ENCODE results near the gene CLTRN. TPM values are rescaled to one million over a fixed set of nuclear protein-coding genes. Genes with fewer than 3 reads are reported as not detected.
"Not testable (repeated sequence)": the region's sequence is repeated elsewhere in the genome, so short reads cannot be mapped to it uniquely, and the experiment has no call there.

The CLTRN gene, protein sequence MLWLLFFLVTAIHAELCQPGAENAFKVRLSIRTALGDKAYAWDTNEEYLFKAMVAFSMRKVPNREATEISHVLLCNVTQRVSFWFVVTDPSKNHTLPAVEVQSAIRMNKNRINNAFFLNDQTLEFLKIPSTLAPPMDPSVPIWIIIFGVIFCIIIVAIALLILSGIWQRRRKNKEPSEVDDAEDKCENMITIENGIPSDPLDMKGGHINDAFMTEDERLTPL
- under 1 TPM in 2 of 4 donors, not detected in 2; 0.48 to 0.51 TPM for total RNA-seq

DNA sequence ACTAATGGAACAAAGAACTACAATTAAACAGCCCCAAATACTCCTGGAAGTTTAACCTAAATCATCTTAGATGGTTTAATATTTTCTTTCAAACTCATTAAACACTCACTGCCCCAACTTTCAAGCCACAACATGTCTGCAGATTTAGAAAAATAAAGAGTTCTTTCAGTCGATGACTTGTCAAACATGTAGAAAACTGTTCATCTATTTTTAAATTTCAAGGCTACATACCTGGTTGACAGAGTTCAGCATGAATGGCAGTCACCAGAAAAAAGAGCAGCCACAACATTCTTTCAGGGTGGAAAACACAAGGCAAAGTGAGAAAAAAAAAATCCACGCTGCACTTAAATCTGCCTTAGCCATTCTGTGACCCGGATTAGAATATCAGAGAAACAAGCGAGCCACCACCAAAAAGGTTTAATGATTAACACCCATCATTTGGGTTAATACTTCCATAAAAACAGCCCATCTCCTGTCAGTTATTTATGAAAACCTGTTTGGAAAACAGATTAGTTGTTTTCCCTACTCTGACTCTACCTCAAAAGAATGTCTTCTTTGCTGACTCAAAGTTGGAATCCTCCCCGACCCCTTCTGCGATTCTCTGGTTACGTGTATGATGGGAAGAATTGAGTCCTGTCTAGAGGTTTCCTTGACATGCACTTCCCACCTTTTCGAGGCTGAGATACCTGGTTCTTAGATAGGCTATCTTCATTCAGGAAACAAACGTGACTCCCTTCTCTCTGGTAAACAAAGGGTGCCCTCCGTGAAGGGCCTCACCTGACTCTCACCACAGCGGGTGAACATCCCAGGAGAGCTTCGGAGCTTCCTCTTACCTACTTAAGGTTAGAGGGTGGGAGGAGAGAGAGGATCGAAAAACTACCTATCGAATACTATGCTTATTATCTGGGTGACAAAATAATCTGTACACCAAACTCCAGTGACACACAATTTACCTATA, at the start of gene CLTRN:
Gene CLTRN (minus strand): TSS at position 319 of the 958 bp plus-strand sequence. CDS start 30 bp downstream, at position 289.
- Histone ChIP-seq H3K9me3 (no peaks in the 10 kb centered on the region), H3K36me3 (no peaks in the 10 kb centered on the region), H3K4me1 (no peaks in the 10 kb centered on the region), H3K27me3 (no peaks in the 10 kb centered on the region), H3K27ac (no peak within 1 kb of the TSS), H3K4me3 (no peak within 1 kb of the TSS)
- no peak for DNase-seq (ENCODE audit: low spot score in 2 of 2)
- 43% methylated on average over 14 of the region's 14 CpGs for WGBS
- no peak for TF ChIP-seq POLR2A (IDR thresholded peaks at IDR 0.05)
- TF ChIP-seq, protein P1, sequence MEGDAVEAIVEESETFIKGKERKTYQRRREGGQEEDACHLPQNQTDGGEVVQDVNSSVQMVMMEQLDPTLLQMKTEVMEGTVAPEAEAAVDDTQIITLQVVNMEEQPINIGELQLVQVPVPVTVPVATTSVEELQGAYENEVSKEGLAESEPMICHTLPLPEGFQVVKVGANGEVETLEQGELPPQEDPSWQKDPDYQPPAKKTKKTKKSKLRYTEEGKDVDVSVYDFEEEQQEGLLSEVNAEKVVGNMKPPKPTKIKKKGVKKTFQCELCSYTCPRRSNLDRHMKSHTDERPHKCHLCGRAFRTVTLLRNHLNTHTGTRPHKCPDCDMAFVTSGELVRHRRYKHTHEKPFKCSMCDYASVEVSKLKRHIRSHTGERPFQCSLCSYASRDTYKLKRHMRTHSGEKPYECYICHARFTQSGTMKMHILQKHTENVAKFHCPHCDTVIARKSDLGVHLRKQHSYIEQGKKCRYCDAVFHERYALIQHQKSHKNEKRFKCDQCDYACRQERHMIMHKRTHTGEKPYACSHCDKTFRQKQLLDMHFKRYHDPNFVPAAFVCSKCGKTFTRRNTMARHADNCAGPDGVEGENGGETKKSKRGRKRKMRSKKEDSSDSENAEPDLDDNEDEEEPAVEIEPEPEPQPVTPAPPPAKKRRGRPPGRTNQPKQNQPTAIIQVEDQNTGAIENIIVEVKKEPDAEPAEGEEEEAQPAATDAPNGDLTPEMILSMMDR (IDR thresholded peaks at IDR 0.05), result no peak
- TF ChIP-seq EP300 (IDR thresholded peaks at IDR 0.05), result no peak
- TF ChIP-seq POLR2AphosphoS5 (IDR thresholded peaks at IDR 0.05), result no peak

DNA sequence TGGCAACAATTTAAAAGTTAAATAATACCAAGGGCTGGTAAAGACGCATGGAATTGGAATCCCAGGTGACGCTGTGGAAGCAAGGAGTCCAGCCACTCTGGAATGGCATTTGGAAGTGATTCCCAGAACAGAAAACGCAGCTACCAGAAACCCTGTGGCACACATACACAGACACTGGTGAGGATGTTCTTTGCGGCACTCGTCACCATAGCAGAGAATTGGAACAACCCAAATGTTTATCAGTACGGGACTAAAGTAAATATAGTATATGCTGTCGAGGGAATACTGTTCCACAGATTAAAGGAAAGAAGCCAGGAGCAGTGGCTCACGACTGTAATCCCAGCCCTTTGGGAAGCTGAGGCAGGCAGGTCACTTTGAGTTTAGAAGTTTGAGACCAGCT, 39.7 kb upstream of the CLTRN start:
- 97% methylated on average over 6 of the region's 8 CpGs for WGBS
- H3K9me3 ChIP-seq; H3K27me3 ChIP-seq; H3K36me3 ChIP-seq; H3K4me3 ChIP-seq; H3K27ac ChIP-seq; DNase-seq (ENCODE audit: low spot score in 2 of 2); H3K4me1 ChIP-seq: not testable (repeated sequence)

DNA sequence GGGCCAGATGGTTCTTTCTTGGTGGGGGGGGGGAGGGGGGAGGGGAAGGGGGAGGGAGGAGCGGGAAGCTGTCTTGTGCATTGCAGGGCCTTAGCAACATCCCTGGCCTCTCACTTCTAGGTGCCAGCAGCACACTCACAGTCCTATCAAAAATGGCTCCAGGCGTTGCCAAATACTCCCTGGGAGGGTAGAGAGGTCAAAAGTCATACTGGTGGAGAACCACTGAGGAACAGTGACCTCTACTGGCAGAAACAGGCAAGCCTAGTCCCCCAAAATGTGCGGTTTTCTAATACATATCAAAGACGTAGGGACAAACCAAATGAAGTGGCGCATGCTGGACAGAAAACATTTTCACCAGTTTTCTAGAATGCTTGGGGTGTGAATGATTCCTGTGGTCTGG, 39.2 kb upstream of the CLTRN start:
- H3K27ac ChIP-seq; H3K27me3 ChIP-seq; H3K36me3 ChIP-seq; H3K4me3 ChIP-seq; H3K9me3 ChIP-seq; H3K4me1 ChIP-seq; DNase-seq (ENCODE audit: low spot score in 2 of 2): not testable (repeated sequence)
- no CpG with 5 or more reads among the region's 5 CpGs for WGBS

DNA sequence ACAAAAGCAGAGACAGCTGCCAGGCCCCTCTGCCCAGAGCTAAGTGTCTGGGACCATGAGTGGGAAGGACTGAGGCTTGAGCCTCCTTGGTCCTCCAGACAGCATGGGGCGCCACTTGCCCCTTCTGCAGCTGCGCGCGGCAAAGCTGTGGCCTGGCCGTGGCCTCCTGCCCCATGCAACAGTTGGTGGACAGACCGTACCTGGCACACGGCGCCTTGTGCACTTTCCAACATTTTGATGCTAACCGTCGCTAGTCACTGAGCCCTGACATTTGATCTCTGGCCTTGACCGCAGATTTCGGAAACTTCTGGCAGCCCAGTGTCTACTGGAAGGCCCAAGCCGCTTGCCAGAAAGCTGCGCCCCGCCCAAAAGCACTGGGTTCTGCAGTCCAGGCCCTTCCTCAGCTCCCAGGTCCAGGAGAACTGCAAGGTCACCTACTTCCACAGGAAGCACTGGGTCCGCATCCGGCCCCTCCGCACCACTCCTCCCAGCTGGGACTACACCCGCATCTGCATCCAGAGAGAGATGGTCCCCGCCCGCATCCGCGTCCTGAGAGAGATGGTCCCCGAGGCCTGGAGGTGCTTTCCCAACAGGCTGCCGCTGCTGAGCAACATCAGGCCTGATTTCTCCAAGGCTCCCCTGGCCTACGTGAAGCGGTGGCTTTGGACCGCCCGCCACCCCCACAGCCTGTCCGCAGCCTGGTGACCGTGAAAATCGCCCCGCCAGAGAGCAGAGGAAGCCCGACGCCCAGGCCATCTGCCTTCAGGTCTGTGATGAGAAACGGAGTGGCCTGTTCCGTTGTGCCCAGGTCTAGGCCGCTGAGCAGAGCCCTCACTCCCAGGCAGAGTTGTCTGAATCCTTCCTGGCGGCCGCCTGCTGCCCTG, 38.1 kb upstream of the CLTRN start:
- Histone ChIP-seq H3K27me3 (no peaks in the 10 kb centered on the region), H3K9me3 (no peaks in the 10 kb centered on the region), H3K4me1 (no peaks in the 10 kb centered on the region), H3K36me3 (peaks cover 8% of the 10 kb centered on the region), H3K4me3 (no peak overlapping the region), H3K27ac (no peak overlapping the region)
- 99% methylated on average over 30 of the region's 40 CpGs for WGBS
- TF ChIP-seq EP300 (IDR thresholded peaks at IDR 0.05) (no peak), POLR2A (IDR thresholded peaks at IDR 0.05) (no peak), POLR2AphosphoS5 (IDR thresholded peaks at IDR 0.05) (no peak)
- TF ChIP-seq, protein P1 (IDR thresholded peaks at IDR 0.05), result no peak
- DNase-seq (ENCODE audit: low spot score in 2 of 2), result no peak

DNA sequence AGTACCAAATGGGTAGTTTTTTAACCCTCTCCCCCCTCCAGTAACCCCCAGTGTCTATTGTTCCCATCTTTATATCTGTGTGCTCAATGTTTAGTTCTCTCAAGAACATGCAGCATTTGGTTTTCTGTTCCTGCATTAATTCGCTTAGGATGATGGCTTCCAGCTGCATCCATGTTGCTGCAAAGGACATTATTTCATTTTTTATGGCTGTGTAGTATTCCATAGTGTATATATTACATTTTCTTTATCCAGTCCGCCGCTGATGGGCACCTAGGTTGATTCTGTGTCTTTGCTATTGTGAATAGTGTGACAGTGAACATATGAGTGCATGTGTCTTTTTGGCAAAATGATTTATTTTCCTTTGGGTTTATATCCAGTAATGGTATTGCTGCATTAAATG, 31.9 kb upstream of the CLTRN start:
- no peak for TF ChIP-seq EP300 (IDR thresholded peaks at IDR 0.05)
- TF ChIP-seq, protein P1 (IDR thresholded peaks at IDR 0.05), result no peak
- TF ChIP-seq POLR2A (IDR thresholded peaks at IDR 0.05), result no peak
- TF ChIP-seq POLR2AphosphoS5 (IDR thresholded peaks at IDR 0.05), result no peak
- 97% methylated on average over 3 of the region's 3 CpGs for WGBS
- no peak for DNase-seq (ENCODE audit: low spot score in 2 of 2)
- Histone ChIP-seq H3K4me1 (no peaks in the 10 kb centered on the region), H3K27ac (no peak overlapping the region), H3K4me3 (no peak overlapping the region), H3K27me3 (no peaks in the 10 kb centered on the region), H3K36me3 (peaks cover 6% of the 10 kb centered on the region), H3K9me3 (no peaks in the 10 kb centered on the region)
